DLD1 (cell line): ENCODE measurements around the gene PARD3B.
"Not testable (repeated sequence)": the region's sequence is repeated elsewhere in the genome, so short reads cannot be mapped to it uniquely, and the experiment has no call there.

Experiments
- in situ Hi-C: cut with HindIII; loops from 2 replicates; pipeline ENCODE4 v1.10.0; 2017; ENCODE audit warnings: low sequenced_read_pairs

PARD3B gene

GRCh38 chr2:204538182-204539018, 6.9 kb upstream of the PARD3B start:
- in situ Hi-C loops: no loop called here

GRCh38 chr2:204539019-204539385, 6.3 kb upstream of the PARD3B start:
- in situ Hi-C loops: no loop called here

GRCh38 chr2:204541637-204542036, 3.6 kb upstream of the PARD3B start:
- in situ Hi-C loops: no loop called here

- in situ Hi-C loops: no loop called here
These were observed 2.2 kb upstream of the PARD3B start for GRCh38 chr2:204542982-204543608.

- in situ Hi-C loops: no loop called here
These were observed 823 bp downstream of the PARD3B start for GRCh38 chr2:204545861-204546735.

GRCh38 chr2:204550751-204551511, 5.7 kb downstream of the PARD3B start:
- in situ Hi-C loops: no loop called here

- in situ Hi-C loops: no loop called here
These were observed 6.2 kb downstream of the PARD3B start for GRCh38 chr2:204551512-204551863.

- in situ Hi-C loops: no loop called here
These were observed 12.3 kb downstream of the PARD3B start for GRCh38 chr2:204557604-204558003.

GRCh38 chr2:204559358-204559757, 14.1 kb downstream of the PARD3B start:
- in situ Hi-C loops: not testable (repeated sequence)

- in situ Hi-C loops: no loop called here
These were observed 15.6 kb downstream of the PARD3B start for GRCh38 chr2:204560902-204561301.

GRCh38 chr2:204561771-204562170, 16.5 kb downstream of the PARD3B start:
- in situ Hi-C loops: no loop called here

GRCh38 chr2:204566439-204566838, 21.2 kb downstream of the PARD3B start:
- in situ Hi-C loops: no loop called here

GRCh38 chr2:204570421-204570820, 25.1 kb downstream of the PARD3B start:
- in situ Hi-C loops: no loop called here

GRCh38 chr2:204571041-204571440, 25.8 kb downstream of the PARD3B start:
- in situ Hi-C loops: no loop called here

- in situ Hi-C loops: no loop called here
These were observed 26.6 kb downstream of the PARD3B start for GRCh38 chr2:204571911-204572310.

- in situ Hi-C loops: no loop called here
These were observed 27.9 kb downstream of the PARD3B start for GRCh38 chr2:204573221-204573620.

GRCh38 chr2:204574486-204574885, 29.2 kb downstream of the PARD3B start:
- in situ Hi-C loops: no loop called here

GRCh38 chr2:204575463-204575862, 30.2 kb downstream of the PARD3B start:
- in situ Hi-C loops: no loop called here

- in situ Hi-C loops: no loop called here
These were observed 31.2 kb downstream of the PARD3B start for GRCh38 chr2:204576362-204576979.

- in situ Hi-C loops: no loop called here
These were observed 33.8 kb downstream of the PARD3B start for GRCh38 chr2:204578928-204579598.
